ENCODE results near the gene ABCA8.

- TF ChIP-seq CTCF (conservative IDR thresholded peaks at IDR 0.05; ENCODE audit: low read depth, low read length) (no peak), EZH2 (IDR thresholded peaks at IDR 0.05; ENCODE audit: borderline replicate concordance, low read depth, low read length, poor library complexity, severe bottlenecking) (no peak)
These were observed 84.2 kb downstream of the ABCA8 start for GRCh38 chr17:68870976-68871375.
